DOHH2 (cell line): ENCODE measurements around the gene HABP2.

Source experiments
- EZH2phosphoT487 ChIP-seq: fragments of 200-600 bp; sonication (generic); IDR thresholded peaks from 2 replicates; pipeline ENCODE4 v1.6.1; 2017; ENCODE audit warnings: borderline replicate concordance, mild to moderate bottlenecking, antibody characterized with exemption, low read length, moderate library complexity, mixed read lengths
- TF ChIP-seq, protein P1 (sequence below): fragments of 200-600 bp; sonication (generic); IDR thresholded peaks from one replicate; pipeline ENCODE4 v1.5.1; 2014; ENCODE audit warnings: antibody characterized with exemption, mild to moderate bottlenecking, low read depth, low read length; ENCODE audit not compliant: poor library complexity, severe bottlenecking

DNA sequence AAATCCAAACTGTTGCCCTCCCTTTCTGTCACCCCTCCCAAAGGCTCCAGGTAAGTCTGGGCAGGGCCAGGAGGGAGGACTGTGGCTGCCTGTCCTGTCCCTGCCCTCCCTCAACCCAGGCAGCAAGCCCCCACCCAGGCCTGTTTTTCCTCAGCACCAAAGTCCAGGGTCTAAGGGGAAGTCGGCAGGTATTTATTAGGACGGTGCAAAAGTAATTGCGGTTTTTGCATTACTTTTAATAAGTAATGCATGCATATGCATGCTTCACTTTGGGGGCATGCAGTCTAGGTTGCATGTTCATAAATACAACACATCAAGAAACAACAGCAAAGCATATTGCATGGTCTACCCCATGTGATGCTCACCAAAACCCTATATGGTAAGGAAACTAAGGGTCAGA is 15.2 kb upstream of the HABP2 start:
- TF ChIP-seq, protein P1, sequence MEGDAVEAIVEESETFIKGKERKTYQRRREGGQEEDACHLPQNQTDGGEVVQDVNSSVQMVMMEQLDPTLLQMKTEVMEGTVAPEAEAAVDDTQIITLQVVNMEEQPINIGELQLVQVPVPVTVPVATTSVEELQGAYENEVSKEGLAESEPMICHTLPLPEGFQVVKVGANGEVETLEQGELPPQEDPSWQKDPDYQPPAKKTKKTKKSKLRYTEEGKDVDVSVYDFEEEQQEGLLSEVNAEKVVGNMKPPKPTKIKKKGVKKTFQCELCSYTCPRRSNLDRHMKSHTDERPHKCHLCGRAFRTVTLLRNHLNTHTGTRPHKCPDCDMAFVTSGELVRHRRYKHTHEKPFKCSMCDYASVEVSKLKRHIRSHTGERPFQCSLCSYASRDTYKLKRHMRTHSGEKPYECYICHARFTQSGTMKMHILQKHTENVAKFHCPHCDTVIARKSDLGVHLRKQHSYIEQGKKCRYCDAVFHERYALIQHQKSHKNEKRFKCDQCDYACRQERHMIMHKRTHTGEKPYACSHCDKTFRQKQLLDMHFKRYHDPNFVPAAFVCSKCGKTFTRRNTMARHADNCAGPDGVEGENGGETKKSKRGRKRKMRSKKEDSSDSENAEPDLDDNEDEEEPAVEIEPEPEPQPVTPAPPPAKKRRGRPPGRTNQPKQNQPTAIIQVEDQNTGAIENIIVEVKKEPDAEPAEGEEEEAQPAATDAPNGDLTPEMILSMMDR: no peak
- no peak for TF ChIP-seq EZH2phosphoT487
